Transverse colon (tissue), 3 donors: Measurements from ENCODE around the gene ASXL1.

Experiments used
- CTCF ChIP-seq, 5 experiments: fragments of 200-600 bp in 3 of 5; fragments of 450-650 bp in 2 of 5; sonication (generic) in 3 of 5; IDR thresholded peaks; 1 replicate in 2 of 5; 2 replicates in 3 of 5; pipeline ENCODE4 v1.5.1; 2016 to 2017; ENCODE audit warnings: antibody characterized with exemption in 5 of 5, inconsistent platforms in 3 of 5, mild to moderate bottlenecking in 2 of 5, moderate library complexity in 1 of 5
- EP300 ChIP-seq: sonication (generic); formaldehyde crosslinking; IDR thresholded peaks from one replicate; pipeline ENCODE4 v1.6.1; 2017; ENCODE audit warnings: antibody characterized with exemption, low read depth

DNA sequence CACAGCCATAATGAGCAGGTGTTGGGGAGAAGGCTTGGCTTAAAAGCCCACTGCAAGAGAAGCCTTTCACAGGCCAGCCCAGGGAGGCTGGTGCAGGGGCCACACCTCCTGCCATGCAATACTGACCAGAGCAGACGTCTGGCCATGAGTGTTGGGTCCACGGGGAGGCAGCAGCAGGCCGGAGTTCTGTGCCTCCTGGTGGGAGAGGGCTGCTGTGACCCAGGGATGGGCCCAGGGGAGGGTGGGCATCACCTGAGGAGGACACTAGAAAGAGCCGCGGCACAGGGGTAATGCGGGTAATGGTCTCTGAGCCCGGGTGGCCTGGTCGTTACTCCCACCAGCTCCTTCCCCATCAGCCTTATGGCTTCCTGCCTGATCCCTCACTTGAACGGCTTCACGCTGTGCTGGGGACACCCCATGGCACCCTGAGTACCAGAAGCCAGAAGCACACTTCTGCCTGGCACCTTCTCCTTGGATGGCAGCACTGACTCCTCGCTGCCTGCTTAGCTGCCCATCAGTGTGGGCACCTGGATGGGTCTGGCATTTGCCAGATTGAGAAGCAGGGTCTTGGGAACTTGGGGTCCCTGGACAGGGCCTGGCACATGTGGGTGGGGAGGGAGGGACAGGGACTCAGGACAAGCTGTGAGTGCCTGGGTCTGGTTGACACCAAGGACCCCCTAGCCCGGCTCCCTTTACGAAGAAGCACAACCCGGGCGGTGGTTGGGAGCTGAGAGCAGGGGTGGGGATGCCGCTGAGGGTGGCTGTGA is 108.8 kb downstream of the ASXL1 start:
- no peak for TF ChIP-seq CTCF (IDR thresholded peaks at IDR 0.05)
- TF ChIP-seq EP300: no peak
